ENCODE data around the gene APOA1.

The APOA1 gene

GRCh38 chr11:116867619-116868018, 30.2 kb upstream of the APOA1 start:
- no peak for DNase-seq (ENCODE audit: low read depth)
- no peak for TF ChIP-seq CTCF (IDR thresholded peaks at IDR 0.05; ENCODE audit: insufficient read depth, low read depth, low read length, missing control alignments)

DNA sequence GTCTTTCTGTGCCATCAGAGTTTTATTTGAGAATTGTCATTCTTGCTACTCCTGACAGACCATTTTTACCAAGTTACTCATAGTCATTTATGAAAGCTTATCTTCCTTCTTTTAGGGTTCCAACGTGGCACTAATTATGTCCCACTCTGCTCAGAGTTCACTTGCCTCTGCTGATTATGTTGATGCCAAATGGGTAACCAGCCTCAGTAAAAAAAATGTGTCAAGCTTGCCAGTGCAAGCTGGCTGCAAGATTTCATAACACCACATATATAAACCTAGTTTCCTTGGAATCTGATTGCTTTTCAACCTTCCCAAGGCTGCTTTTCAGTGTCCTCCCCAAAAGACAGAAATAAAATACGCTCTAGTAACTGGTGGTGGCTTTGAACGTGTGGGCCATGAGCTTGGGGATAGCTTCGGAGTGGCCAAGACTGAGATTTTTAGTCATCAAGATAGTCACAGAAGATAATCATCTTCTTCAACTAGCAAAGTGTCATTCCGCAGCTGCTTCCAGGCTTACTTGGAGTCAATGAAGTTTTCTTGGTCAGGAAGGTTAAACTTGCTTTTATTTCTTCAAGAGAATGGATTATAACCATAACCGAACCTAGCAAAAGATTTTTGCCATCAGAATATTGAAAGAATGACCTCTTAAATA, 29.5 kb upstream of the APOA1 start:
- no peak for DNase-seq (ENCODE audit: low read depth)
- H3K4me3 ChIP-seq (ENCODE audit: low read length) = no peak overlapping the region
- no peak for TF ChIP-seq CTCF (IDR thresholded peaks at IDR 0.05; ENCODE audit: insufficient read depth, low read depth, low read length, missing control alignments)

More at GRCh38 chr11:116867619-116868018, 30.2 kb upstream of the APOA1 start:
- no peak overlapping the region for H3K4me3 ChIP-seq (ENCODE audit: low read length)

DNA sequence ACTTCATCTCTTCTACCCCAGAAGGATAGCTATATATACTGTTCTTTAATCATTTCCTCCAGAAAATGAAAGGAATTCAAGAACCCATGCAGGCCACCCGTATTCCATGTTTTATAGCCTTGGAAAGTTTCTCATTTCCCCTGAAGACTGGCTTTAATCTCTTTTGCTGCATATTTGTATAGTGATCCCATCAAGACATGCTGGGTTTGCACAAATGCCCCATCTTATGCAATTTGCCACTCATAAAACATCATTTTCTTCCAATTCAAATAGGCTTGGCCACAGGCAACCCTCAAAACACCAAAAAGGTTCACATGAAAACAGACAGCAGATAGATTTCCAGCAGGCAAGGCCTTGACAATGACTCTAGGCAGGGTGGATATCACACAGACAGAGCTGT, 28.3 kb upstream of the APOA1 start:
- no peak overlapping the region for H3K4me3 ChIP-seq (ENCODE audit: low read length)
- TF ChIP-seq CTCF (IDR thresholded peaks at IDR 0.05; ENCODE audit: insufficient read depth, low read depth, low read length, missing control alignments) = no peak
- no peak for DNase-seq (ENCODE audit: low read depth)

DNA sequence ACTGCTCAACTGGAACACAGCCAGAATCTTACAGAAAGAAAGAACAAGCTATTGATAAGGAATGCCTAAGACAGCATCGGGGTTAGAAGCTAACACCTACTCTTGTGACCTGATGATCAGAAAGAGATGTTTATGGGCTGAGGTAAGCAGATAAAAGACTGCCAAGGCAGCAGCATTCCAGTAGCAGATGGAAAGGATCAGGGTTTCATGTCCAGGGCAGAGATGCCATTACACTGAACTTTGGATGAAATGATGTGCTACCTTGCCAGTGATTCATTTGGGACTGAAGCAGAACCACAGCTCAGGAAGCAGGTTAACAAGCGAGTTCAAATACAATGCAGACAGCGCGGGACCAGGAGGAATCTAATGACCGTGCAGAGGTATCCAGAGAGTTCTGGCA, 27.1 kb upstream of the APOA1 start:
- H3K4me3 ChIP-seq (ENCODE audit: low read length) = no peak overlapping the region
- TF ChIP-seq CTCF (IDR thresholded peaks at IDR 0.05; ENCODE audit: insufficient read depth, low read depth, low read length, missing control alignments) = no peak
- no peak for DNase-seq (ENCODE audit: low read depth)

GRCh38 chr11:116862951-116863350, 25.5 kb upstream of the APOA1 start:
- TF ChIP-seq CTCF (IDR thresholded peaks at IDR 0.05; ENCODE audit: insufficient read depth, low read depth, low read length, missing control alignments) = no peak
- H3K4me3 ChIP-seq (ENCODE audit: low read length) = no peak overlapping the region
- no peak for DNase-seq (ENCODE audit: low read depth)

GRCh38 chr11:116862185-116862584, 24.8 kb upstream of the APOA1 start:
- no peak for DNase-seq (ENCODE audit: low read depth)
- no peak for TF ChIP-seq CTCF (IDR thresholded peaks at IDR 0.05; ENCODE audit: insufficient read depth, low read depth, low read length, missing control alignments)
- no peak overlapping the region for H3K4me3 ChIP-seq (ENCODE audit: low read length)

GRCh38 chr11:116861539-116861938, 24.1 kb upstream of the APOA1 start:
- H3K4me3 ChIP-seq (ENCODE audit: low read length) = no peak overlapping the region
- peak; percentile 69 for DNase-seq (ENCODE audit: low read depth)
- TF ChIP-seq CTCF (IDR thresholded peaks at IDR 0.05; ENCODE audit: insufficient read depth, low read depth, low read length, missing control alignments) = no peak

Measured in epithelial cell of esophagus (primary cell).